IMR-90 (cell line): Measurements from ENCODE around the gene ETFDH. TPM values are rescaled to one million over a fixed set of nuclear protein-coding genes. Genes with fewer than 3 reads are reported as not detected.

Experiments
- ATAC-seq: fragments of 200-7000 bp; cut with Tn5 transposase; 2 replicates; pipeline ENCODE4 v1.9.1; 2020; ENCODE audit warnings: low read depth, mild to moderate bottlenecking, moderate library complexity
- BruUV-seq: library from RNA; stranded (reverse); fragments of 400-500 nt; replicated peaks from 2 replicates; lab custom pipeline; 2021; lab: Mats Ljungman, UMichigan
- CTCF ChIA-PET: fragments of 300-600 bp; formaldehyde crosslinking; extraction: SDS; loops from one replicate; lab custom pipeline; 2021; ENCODE audit warnings: antibody characterized with exemption; lab: Yijun Ruan, JAX
- POLR2A ChIA-PET: fragments of 300-600 bp; sonication (Branson Sonifier 250); formaldehyde crosslinking; loops from one replicate; lab custom pipeline; 2022; ENCODE audit warnings: antibody characterized with exemption; ENCODE audit not compliant: unreplicated experiment; lab: Charles Lee
- DNase-seq: peaks from one replicate; pipeline ENCODE4 v3.0.0; 2013
- H2AFZ ChIP-seq: replicated peaks from 2 replicates; pipeline ENCODE3; 2013; ENCODE audit warnings: low read length, mild to moderate bottlenecking; ENCODE audit not compliant: poor library complexity
- H2AK5ac ChIP-seq: 2 replicates; pipeline ENCODE4 v1.6.1; 2013; ENCODE audit warnings: low read depth, low read length, inconsistent platforms
- H2AK9ac ChIP-seq: replicated peaks from 2 replicates; pipeline ENCODE3; 2013; ENCODE audit warnings: mild to moderate bottlenecking, low read depth, low read length, moderate library complexity; ENCODE audit not compliant: poor library complexity
- H2BK120ac ChIP-seq: 2 replicates; pipeline ENCODE4 v1.6.1; 2013; ENCODE audit warnings: low read depth, low read length, inconsistent platforms
- H2BK15ac ChIP-seq: 3 replicates; pipeline ENCODE4 v1.6.1; 2013; ENCODE audit warnings: low read depth, low read length, inconsistent platforms
- H2BK20ac ChIP-seq: 2 replicates; pipeline ENCODE4 v1.6.1; 2013; ENCODE audit warnings: low read depth, mild to moderate bottlenecking, inconsistent platforms, low read length, moderate library complexity
- H2BK5ac ChIP-seq: 2 replicates; pipeline ENCODE4 v1.6.1; 2013; ENCODE audit warnings: mild to moderate bottlenecking, low read depth, low read length, inconsistent platforms; ENCODE audit not compliant: poor library complexity, severe bottlenecking
- H3K14ac ChIP-seq: replicated peaks from 2 replicates; pipeline ENCODE4 v1.6.1; 2013; ENCODE audit warnings: low read depth, low read length, inconsistent platforms
- H3K18ac ChIP-seq: 2 replicates; pipeline ENCODE4 v1.6.1; 2013; ENCODE audit warnings: low read depth, low read length, control low read depth
- H3K23ac ChIP-seq: 2 replicates; pipeline ENCODE4 v1.6.1; 2013; ENCODE audit warnings: low read depth, low read length, inconsistent platforms
- H3K27ac ChIP-seq: 2 replicates; pipeline ENCODE4 v1.5.1; 2013; ENCODE audit warnings: mild to moderate bottlenecking, control low read depth, low read length; ENCODE audit not compliant: insufficient read depth
- H3K27me3 ChIP-seq: 2 replicates; pipeline ENCODE4 v1.6.1; 2013; ENCODE audit warnings: low read length; ENCODE audit not compliant: control insufficient read depth, insufficient read depth
- H3K36me3 ChIP-seq: 2 replicates; pipeline ENCODE4 v1.6.1; 2013; ENCODE audit warnings: low read length, mixed read lengths; ENCODE audit not compliant: control insufficient read depth, insufficient read depth
- H3K4ac ChIP-seq: 2 replicates; pipeline ENCODE4 v1.6.1; 2013; ENCODE audit warnings: low read depth, low read length, inconsistent platforms
- H3K4me1 ChIP-seq: 2 replicates; pipeline ENCODE4 v1.6.1; 2013; ENCODE audit warnings: low read length, mixed read lengths; ENCODE audit not compliant: control insufficient read depth, insufficient read depth
- H3K4me2 ChIP-seq: 2 replicates; pipeline ENCODE4 v1.6.1; 2013; ENCODE audit warnings: low read depth, mild to moderate bottlenecking, control low read depth, low read length, moderate library complexity
- H3K4me3 ChIP-seq: 2 replicates; pipeline ENCODE4 v1.5.1; 2013; ENCODE audit warnings: low read depth, mild to moderate bottlenecking, control low read depth, low read length, moderate library complexity; ENCODE audit not compliant: insufficient read depth
- H3K56ac ChIP-seq: 2 replicates; pipeline ENCODE4 v1.6.1; 2013; ENCODE audit warnings: low read length, inconsistent platforms; ENCODE audit not compliant: insufficient read depth; ENCODE audit errors: extremely low read depth
- H3K79me1 ChIP-seq, 2 experiments: 2 replicates each; pipeline ENCODE4 v1.6.1; 2013; ENCODE audit warnings: low read length in 2 of 2, inconsistent platforms in 1 of 2, low read depth in 1 of 2
- H3K9ac ChIP-seq: 2 replicates; pipeline ENCODE4 v1.6.1; 2013; ENCODE audit warnings: low read depth, low read length, control low read depth
- H3K9me1 ChIP-seq: 2 replicates; pipeline ENCODE4 v1.6.1; 2013; ENCODE audit warnings: low read length, inconsistent platforms; ENCODE audit not compliant: insufficient read depth
- H3K9me3 ChIP-seq: 2 replicates; pipeline ENCODE4 v1.6.1; 2013; ENCODE audit warnings: low read length; ENCODE audit not compliant: control insufficient read depth, insufficient read depth
- H4K20me1 ChIP-seq: 2 replicates; pipeline ENCODE4 v1.6.1; 2013; ENCODE audit warnings: low read length, inconsistent platforms; ENCODE audit not compliant: insufficient read depth
- H4K5ac ChIP-seq: 2 replicates; pipeline ENCODE4 v1.6.1; 2013; ENCODE audit warnings: mild to moderate bottlenecking, low read depth, low read length, control low read depth
- H4K8ac ChIP-seq, 2 experiments: 2 replicates each; pipeline ENCODE4 v1.6.1; 2013; ENCODE audit warnings: low read depth in 2 of 2, low read length in 2 of 2, control low read depth in 1 of 2, inconsistent platforms in 1 of 2
- H4K91ac ChIP-seq: 2 replicates; pipeline ENCODE4 v1.6.1; 2013; ENCODE audit warnings: low read depth, low read length, inconsistent platforms; ENCODE audit not compliant: insufficient read depth
- BHLHE40 ChIP-seq: fragments of 150-350 bp; IDR thresholded peaks from 2 replicates; pipeline ENCODE4 v1.6.1; 2016; ENCODE audit warnings: mild to moderate bottlenecking, low read depth, low read length
- CEBPB ChIP-seq: IDR thresholded peaks from 2 replicates; pipeline ENCODE4 v1.6.1; 2012; ENCODE audit warnings: low read depth, low read length, improper control_type of control experiment
- MAZ ChIP-seq: IDR thresholded peaks from 2 replicates; pipeline ENCODE4 v1.6.1; 2012; ENCODE audit warnings: low read depth, mild to moderate bottlenecking, low read length, improper control_type of control experiment, moderate library complexity, borderline replicate concordance
- RCOR1 ChIP-seq: IDR thresholded peaks from 2 replicates; pipeline ENCODE4 v1.6.1; 2012; ENCODE audit warnings: mild to moderate bottlenecking, low read length, improper control_type of control experiment; ENCODE audit not compliant: insufficient replicate concordance
- WGBS, 2 experiments: methylation state at CpG; one replicate each; pipeline versions ENCODE4 v1.1.5 to v1.1.7; 2013; ENCODE audit warnings: missing lambda C conversion rate in 2 of 2; ENCODE audit not compliant: insufficient read length in 1 of 2; ENCODE audit errors: extremely low coverage in 2 of 2; 5-methylcytosine and 5-hydroxymethylcytosine counted together
- dilution Hi-C: fragments of 300-500 bp; cut with HindIII; formaldehyde crosslinking; loops from one replicate; pipeline ENCODE4 v1.14.3; 2018; ENCODE audit warnings: low sequenced_read_pairs; ENCODE audit not compliant: unreplicated experiment
- in situ Hi-C: fragments of 300-500 bp; cut with MboI; formaldehyde crosslinking; loops from 3 replicates; pipeline ENCODE4 v1.14.3; 2019; ENCODE audit warnings: low sequenced_read_pairs, inconsistent platforms, mixed read lengths
- intact Hi-C: fragments of 100-400 bp; cut with micrococcal nuclease; formaldehyde crosslinking; loops from 2 replicates; pipeline ENCODE4 v1.10.0; 2022
- polyA plus RNA-seq, 3 experiments: library from polyadenylated mRNA; depleted of rRNA; stranded (reverse); fragments of >200 nt; gene quantifications; 2 replicates each; pipeline ENCODE4 v1.2.3, GENCODE V29; 2012; ENCODE audit warnings: low replicate concordance in 1 of 3
- total RNA-seq: library from RNA; depleted of rRNA; stranded (reverse); fragments of >200 nt; gene quantifications from 2 replicates; pipeline ENCODE4 v1.2.3, GENCODE V29; 2012
- TF ChIP-seq, protein P1 (sequence below): fragments of 150-350 bp; IDR thresholded peaks from 2 replicates; pipeline ENCODE4 v1.6.1; 2016; ENCODE audit warnings: low read depth, mild to moderate bottlenecking, low read length, moderate library complexity, borderline replicate concordance

Gene ETFDH
- total and polyA plus RNA-seq, 2 of the 4 experiments (the other 2 are of a cell fraction) = 14.0 to 19.1 TPM

DNA sequence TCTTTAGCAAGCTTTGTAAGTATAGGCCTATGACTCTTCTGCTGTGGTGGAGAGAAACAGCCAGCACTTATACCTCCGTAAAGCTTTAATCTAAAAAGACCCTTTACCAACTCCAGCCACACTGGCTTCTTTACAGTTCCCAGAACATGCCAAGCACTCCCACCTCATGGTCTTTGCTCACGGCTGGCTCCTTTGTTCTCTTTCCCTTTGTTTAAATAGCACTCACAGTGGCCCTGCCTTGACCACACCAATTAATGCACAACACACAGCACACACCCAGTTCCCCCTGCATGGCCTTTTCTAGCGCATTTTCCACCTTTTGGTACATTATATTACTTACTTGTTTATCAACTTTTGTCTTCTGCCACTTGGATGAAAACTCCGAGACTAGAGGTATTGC is 32.2 kb downstream of the ETFDH start:
- DNase-seq (no peak), ATAC-seq (no peak)
- Histone ChIP-seq H2AK5ac (no peak overlapping the region), H3K9me3 (no peaks in the 10 kb centered on the region), H3K56ac (no peak overlapping the region), H2AK9ac (no peak overlapping the region), H2AFZ (no peak overlapping the region), H3K9me1 (peaks cover 6% of the 10 kb centered on the region; the same call in 1 of the 2 replicates), H2BK5ac (no peak overlapping the region), H3K23ac (no peak overlapping the region), H3K4me3 (no peak overlapping the region), H2BK15ac (no peak overlapping the region), H3K4ac (no peak overlapping the region), H3K4me1 (peaks cover 2% of the 10 kb centered on the region; the same call in 1 of the 2 replicates), H3K18ac (no peak overlapping the region), H4K20me1 (no peaks in the 10 kb centered on the region), H4K8ac (no peak overlapping the region), H3K36me3 (peaks cover 16% of the 10 kb centered on the region), H3K79me1 (no peaks in the 10 kb centered on the region), H3K27me3 (no peaks in the 10 kb centered on the region), H3K27ac (no peak overlapping the region), H3K4me2 (no peak overlapping the region), H2BK120ac (no peak overlapping the region), H3K14ac (no peak overlapping the region), H4K5ac (no peak overlapping the region), H4K91ac (no peak overlapping the region), H3K9ac (no peak overlapping the region), H2BK20ac (no peak overlapping the region)
- intact Hi-C loops (no loop called here), dilution Hi-C loops (no loop called here), in situ Hi-C loops (no loop called here)
- ChIA-PET POLR2A (no interaction called here), CTCF (no interaction called here)
- no TSS peak for BruUV-seq
- WGBS, 2 experiments = 60% methylated on average over 1 of the region's 4 CpGs; no CpG with 5 or more reads in 1 of the 2 experiments
- no peak for TF ChIP-seq BHLHE40
- no peak for TF ChIP-seq MAZ
- TF ChIP-seq, protein P1, sequence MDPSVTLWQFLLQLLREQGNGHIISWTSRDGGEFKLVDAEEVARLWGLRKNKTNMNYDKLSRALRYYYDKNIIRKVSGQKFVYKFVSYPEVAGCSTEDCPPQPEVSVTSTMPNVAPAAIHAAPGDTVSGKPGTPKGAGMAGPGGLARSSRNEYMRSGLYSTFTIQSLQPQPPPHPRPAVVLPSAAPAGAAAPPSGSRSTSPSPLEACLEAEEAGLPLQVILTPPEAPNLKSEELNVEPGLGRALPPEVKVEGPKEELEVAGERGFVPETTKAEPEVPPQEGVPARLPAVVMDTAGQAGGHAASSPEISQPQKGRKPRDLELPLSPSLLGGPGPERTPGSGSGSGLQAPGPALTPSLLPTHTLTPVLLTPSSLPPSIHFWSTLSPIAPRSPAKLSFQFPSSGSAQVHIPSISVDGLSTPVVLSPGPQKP = no peak
- TF ChIP-seq CEBPB = no peak
- TF ChIP-seq RCOR1 = no peak
